Dedifferentiated amniotic fluid mesenchymal stem cell (primary cell): ENCODE results near the gene NEUROG2.
"Not testable (repeated sequence)": the region's sequence is repeated elsewhere in the genome, so short reads cannot be mapped to it uniquely, and the experiment has no call there.

Experiments used
- DNase-seq: peaks from one replicate; pipeline ENCODE4 v3.0.0-alpha.2; 2016; ENCODE audit errors: extremely low spot score

Gene NEUROG2

DNA sequence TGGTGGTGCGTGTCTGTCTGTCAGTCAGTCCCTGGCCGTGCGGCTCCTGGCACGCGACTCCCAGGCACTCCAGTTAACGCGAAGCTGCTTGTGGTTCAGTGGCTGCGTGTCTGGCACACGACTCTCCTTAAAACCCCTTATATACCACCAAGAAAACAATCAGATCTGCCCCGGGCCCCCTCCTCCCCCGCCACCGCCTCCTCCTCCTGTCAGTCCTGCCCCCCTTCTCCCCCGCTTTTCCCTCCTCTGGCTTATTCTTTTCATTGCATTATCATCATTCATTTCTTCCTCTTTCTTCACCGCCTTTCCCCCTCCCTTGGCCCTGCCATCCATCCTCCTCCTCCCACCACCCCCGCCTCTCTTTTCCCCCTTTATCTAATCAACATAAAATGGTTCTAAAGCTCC is at the start of gene NEUROG2:
NEUROG2 (minus strand) TSS at position 115 of the 405 bp plus-strand sequence. CDS start 705 bp downstream, outside the sequence.
- DNase-seq = no peak

DNA sequence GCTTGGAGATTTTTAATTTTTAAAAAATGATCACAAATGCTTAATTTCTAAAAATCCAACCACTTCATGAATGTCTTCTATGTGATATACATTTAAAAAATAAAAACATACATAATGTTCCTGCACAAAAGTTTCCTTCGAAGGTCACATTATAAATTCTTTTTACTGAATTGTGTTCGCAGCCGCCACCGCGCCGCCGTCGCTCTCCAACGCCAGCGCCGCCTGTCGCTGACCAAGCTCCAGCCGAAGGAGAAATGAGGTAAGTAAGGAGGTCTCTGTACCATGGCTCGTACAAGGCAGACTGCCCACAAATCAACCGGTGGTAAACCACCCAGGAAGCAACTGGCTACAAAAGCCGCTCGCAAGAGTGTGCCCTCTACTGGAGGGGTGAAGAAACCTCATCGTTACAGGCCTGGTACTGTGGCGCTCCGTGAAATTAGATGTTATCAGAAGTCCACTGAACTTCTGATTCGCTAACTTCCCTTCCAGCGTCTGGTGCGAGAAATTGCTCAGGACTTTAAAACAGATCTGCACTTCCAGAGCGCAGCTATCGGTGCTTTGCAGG is 48.8 kb upstream of the NEUROG2 start:
- no peak for DNase-seq

DNA sequence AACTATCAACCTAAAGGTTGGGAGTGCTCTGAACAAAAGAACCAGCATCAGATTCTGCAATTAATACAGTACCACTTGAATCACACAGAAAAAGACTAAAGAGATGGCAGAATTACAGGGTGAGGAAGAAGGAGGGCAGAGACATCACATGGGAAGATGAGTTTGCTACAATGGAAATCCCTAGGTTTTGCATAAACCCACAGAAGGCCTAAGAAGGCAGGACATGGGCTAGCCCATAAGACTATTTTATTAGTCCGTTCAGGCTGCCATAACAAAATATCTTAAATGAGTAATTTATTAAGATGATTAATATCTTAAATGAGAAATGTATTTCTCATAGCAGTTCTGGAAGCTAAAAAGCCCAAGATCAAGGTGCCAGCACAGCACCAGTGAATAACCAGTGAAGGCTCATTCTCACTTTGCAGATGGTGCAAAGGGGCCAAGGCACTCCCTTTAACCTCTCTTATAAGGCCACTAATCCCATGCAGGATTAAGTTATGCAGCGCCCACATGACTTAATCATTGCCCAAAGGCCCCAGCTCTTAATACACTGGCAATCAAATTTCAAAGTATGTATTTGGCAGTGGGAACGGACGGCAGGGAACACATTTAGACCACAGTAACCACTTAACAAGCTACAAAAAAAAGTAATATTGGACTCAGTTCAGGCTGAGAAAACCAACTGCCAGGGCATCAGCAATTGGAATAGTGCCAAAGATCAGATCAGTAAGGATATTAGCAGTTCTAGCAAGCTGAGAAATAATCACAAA is 47.6 kb upstream of the NEUROG2 start:
- no peak for DNase-seq

DNA sequence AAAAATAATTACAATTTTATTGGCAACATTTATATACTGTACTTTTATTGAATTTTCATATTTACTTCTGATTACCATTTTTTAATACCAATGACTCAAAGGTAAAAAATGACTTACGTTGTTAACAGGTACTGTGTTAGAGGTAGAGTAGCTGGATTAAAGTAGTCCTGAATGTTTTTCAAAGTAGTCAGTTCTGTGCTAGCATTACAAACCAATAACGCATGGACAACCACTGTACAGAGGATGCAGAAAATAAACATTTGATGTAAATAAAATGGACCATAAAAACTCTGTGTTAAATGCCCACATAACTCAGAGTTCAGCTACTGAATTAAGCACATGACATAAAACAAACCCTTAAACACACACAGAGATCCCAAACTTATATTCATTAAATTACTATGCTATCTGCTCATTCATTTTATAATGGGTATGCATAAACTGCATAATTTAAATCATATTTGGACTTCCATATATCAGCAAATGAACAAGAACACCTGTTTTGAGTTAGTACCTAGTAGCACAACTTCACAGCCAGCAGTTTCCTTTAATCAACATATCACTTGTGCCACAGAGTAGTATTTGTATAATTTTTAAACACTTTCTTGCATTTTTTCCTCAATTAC is 46.4 kb upstream of the NEUROG2 start:
- no peak for DNase-seq

DNA sequence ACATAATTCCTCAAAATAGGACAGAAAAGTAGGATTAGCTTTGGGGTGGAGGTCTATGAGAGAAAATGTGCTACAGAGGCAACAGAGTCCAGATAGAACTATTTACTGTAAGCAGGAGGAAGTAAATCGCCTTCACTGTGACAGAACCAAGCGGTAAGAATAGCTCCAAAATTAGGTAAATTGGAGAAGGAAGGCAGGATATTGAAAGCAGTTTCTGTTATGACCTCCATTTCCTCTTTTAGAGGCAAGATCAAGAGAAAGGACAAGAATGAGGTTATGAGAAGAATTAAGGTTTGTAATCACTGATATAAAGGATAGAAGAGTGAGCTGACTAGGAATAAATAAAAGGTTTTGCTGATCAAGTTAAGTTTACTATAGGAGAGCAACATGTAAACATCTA is 44.1 kb upstream of the NEUROG2 start:
- DNase-seq = no peak

DNA sequence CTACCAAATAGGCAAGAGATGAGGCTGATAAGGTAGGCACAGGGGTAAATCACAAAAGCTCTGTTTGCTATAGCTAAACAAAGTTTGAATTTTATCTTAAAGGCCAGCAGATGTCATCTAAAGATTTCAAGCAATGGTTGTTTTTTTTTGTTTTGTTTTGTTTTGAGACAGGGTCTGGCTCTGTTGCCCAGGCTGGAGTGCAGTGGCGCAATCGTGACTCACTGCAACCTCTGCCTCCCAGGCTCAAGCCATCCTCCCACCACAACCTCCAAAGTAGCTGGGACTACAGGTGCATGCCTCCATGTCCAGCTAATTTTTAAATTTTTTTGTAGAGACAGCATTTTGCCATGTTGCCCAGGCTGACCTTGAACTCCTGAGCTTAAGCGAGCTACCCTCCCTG is 43.1 kb upstream of the NEUROG2 start:
- DNase-seq = no peak

DNA sequence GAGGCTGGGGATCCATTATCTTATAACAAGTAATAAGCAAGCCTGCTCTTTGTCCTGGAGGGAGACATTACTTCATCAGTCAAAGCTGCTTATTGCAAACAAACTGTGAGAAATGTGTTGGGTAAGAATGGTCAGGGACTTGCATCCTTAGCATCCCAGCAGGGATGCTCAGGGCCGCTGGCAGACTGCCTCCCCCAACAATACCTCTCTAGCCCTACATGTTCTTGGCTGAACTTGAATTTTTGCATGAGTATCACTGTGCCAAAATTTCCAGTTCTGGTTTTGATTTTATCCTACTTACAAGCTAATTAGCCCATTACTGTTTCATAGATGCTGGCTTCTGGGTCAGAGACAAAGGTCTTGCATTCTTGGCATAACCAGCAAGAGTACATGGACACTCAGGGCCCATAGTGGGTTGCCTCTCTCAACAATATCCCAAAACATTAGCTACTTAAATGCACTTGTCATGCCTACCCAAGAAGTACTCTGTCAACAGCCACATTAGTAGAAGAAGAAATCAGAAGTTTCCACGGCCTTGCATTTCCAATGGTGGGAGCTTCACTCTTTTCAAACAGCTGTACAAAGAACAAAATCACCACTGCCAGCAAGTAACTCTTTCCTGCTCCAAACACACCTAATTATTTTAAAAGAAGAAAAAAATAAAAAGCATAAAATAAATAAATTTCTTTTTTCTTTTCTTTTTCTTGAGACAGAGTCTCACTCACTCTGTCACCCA is 41.9 kb upstream of the NEUROG2 start:
- DNase-seq = no peak

DNA sequence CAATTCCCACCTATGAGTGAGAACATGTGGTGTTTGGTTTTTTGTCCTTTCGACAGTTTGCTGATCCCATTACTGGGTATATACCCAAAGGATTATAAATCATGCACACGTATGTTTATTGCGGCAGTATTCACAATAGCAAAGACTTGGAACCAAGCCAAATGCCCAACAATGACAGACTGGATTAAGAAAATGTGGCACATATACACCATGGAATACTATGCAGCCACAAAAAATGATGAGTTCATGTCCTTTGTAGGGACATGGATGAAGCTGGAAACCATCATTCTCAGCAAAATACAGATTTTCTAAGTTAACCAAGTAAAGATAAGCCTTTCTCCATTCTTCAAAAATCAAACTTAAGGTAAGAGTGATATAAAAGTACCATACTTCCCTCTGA is 38.3 kb upstream of the NEUROG2 start:
- not testable (repeated sequence) for DNase-seq

DNA sequence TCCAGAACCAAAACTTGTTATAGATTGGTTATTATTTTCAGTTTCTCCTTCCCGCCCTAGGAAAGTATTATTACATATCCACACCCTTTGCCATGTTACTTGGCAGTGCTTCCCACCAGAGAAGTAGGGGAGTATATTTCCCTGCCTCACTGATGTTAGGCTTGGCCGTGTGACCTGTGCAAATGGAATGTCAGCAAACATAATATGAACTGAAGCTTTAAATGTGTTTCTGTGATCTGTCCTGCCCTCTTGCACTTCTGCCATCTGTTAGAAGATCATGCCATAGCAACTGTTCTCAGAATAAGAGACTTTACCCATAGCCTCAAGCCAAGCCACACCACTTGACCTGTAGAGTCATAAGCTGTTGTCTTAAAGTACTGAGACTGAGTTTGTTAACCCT is 36.7 kb upstream of the NEUROG2 start:
- peak; percentile 56 for DNase-seq

DNA sequence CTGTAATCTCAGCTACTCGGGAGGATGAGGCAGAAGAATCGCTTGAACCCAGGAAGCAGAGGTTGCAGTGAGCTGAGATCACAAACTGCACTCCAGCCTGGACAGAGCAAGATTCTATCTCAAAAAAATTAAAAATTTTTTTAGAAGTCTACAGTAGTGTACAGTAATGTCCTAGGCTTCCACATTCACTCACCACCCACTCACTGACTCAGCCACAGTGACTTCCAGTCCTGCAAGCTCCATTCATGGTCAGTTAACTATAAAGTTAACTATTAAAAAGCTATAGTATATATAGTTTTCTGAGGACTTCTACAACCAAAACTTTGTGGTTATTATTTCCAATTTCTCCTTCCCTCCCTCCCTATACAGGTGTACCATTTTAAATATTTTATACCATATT is 34.7 kb upstream of the NEUROG2 start:
- DNase-seq = peak; percentile 43

DNA sequence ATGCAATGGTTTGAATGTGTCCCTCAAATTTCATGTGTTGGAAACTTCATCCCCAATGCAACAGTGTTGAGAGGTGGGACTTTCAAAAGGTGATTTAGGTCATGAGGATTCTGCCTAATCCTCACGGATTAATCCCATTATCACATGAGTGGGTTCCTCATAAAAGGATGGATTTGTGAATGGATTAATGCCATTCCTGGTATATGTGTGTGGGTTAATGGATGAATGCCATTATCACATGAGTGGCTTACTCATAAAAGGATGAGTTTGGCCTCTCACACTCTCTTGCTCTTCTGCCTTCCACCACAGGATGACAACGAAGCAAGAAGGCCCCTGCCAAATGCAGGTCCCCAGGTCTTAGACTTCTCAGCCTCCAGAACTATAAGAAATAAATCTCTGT is 30.5 kb upstream of the NEUROG2 start:
- DNase-seq = no peak

DNA sequence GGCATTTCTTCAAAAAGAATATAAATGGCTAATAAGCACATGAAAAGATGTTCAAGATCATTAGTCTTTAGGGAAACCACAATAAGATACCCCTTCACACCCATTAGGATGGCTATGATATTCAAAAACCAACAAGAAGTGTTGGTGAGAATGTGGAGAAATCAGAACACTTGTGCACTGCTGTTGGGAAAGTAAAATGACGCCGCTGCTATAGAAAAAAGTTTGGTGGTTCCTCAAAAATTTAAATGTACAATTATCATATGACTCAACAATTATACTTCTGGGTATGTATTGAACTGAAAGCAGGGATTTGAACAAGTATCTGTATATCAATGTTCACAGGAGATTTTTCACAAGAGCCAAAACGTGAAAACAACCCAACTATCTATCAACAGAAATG is 29.4 kb upstream of the NEUROG2 start:
- DNase-seq = no peak

DNA sequence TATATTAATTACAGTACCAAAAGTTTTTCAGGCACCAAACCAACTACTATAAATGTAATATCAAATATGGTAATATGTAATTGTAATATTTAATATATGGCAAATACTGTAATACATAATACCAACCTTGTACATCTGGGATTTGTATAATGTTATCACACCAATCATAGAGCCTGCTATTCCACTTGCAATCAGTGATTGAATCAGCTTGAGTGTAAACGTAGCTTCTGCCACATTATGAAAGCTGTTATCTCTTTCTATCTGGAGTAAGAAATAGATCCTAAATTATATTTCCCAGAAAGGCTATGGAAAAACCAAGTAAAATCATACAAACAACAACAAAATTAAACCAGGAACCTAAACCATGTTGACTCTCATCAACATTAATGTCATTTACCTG is 24.7 kb upstream of the NEUROG2 start:
- DNase-seq = no peak

DNA sequence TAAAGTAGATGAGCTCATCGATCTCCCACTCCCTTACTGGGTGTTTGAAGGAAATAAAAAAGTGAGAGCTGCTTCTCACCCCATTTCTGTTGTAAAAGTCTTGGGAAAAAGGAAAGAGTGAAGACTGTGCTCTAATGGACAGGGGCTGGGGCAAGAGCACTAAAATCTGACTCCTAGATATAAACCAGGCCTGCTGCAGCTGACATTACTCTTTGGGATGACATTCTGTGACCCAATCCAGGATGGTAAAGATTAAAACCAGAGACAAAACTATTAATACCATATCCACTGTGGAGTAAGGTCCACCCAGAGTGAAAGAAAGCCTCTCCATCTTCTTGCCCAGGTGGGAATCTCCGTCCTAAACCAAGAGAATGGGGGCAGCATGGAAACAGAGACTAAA is 20.1 kb upstream of the NEUROG2 start:
- DNase-seq = no peak

DNA sequence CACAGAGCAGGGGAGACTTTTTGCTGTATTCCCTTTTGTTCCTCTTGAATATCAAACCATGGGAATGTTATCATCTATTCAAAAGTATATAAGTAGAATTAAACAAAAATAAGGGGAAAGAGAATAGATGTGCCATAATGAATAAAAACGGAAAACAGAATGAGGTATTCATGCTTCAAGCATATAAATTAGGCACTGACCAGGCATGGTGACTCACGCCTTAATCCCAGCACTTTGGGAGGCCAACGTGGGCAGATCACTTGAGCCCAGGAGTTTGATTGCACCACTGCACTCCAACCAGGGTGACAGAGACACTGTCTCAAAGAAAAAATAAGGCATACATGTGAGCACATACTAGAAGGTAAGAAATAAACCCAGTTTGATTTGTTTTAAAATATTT is 16.3 kb upstream of the NEUROG2 start:
- DNase-seq = no peak

DNA sequence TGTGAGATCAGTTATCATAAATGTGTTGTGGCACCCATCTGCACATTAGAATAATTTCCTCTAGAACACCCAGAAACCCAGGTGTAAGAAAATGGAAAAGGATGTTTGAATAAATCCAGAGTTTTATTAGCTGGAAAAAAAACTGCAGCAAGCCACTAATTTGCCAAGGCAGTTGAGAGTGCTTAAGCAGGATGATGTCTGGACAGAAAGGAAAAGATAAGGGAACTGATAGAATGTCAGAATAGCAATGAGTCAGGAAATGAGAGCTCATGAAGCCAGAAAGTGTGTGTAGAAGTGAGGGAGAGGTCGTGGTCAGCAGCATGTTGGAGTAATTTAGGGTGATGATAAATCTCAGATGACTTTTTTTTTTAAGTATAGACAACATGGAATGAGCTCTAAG is 15.2 kb upstream of the NEUROG2 start:
- DNase-seq = no peak

DNA sequence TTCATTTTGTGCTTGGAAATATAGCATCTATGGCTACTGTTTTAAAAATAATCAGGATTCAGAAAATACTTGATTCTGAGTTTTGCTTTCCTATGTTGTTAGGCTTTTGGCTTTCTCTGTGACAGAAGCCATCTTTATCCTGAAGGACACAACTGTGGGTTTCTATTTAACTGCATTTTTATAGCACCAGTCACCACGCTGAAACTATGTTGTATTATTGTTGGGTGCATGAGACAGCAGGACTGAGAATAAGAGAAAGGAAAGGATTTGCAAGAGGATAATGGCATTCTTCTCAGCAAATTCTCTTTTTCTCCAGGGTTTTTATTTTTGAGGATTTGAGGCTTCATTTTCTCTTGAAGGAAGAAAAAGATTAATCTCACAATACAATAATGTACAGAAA is 10.1 kb upstream of the NEUROG2 start:
- peak; percentile 30 for DNase-seq

DNA sequence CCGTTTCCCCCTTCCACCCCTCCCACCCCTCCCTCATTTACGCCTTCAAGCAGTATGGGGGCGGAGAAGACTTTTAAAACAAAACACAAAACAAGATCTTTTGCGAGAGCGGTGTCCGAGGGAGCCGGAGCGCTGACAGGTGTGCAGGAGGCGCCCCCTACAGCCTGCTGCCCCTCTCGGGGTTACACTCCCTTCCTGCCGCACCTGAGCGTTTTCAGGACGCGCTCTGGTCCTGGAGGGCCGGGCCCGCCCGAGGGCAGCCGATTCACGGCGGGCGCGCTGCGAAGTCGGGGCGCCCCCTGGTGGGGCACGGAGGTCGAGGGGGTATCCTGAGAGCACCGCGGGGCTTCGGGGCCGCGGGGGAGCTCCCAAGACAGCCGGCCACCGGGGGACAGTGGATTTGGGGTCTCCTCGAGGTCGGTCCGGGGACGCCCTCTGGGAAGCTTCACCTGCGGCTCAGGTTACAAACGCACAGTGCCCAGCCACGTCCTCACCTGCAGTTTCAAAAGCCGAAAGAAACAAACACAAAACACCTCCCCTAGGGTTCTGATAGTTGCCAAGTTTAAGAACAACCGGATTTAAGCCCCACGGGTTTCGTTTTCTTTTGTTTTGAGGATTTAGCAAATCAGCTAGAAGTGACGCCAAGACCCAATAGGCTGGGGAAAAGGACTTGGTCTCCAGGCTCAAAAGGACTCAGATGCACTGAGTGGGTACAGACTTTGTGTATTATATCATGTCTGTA is 8.0 kb upstream of the NEUROG2 start:
- no peak for DNase-seq

DNA sequence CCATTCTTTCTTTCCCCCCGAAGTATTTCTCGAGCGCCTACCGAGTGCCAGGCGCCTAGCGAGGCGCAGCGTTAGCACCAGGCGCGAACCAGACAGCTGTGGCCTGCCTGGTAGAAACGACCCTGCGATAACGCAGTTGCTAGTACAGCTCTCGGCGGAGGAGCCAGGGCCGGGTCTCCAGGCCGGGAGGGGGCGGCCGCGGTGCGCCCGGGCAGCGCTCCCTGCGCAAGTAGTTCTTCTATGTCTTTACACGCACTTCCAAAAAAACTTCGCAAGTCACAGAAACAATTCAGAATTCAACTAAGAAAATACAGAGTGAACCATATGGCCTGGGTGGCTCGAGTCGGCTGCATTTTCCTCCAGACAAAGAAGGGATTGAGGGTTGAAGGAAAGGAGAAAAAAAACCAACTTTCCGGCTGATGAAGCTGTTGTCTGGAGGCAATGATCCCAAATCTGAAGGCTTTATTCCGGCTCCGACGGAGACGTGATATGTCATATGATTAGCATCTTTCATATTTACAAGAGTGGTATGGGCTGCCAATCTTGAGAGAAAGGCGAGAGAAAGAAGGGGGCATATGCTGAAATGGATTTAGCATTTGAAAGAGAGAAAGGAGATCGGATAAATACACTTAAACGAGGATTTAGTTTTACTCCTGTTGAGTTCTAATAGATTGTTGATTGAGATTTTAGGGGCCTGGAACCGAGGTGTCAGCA is 7.2 kb upstream of the NEUROG2 start:
- DNase-seq = no peak

DNA sequence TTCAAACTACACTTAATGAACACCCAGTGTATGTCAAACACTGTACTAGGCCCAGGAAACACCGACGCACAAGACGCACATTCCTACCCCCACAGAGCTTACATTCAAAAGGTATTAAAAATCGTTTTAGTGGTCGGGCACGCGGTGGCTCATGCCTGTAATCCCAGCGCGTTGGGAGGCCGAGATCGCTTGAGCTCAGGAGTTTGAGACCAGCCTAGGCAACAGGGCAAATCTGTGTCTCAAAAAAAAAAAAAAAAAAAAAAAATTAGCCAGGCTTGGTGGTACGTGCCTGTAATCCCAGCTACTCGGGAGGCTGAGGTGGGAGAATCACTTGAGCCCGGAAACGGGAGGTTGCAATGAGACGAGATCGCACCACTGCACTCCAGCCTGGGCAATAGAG is 6.5 kb upstream of the NEUROG2 start:
- not testable (repeated sequence) for DNase-seq
